Measurements from ENCODE around the gene SUN1. TPM values are rescaled to one million over a fixed set of nuclear protein-coding genes. Genes with fewer than 3 reads are reported as not detected.

Gene SUN1
- total and polyA plus RNA-seq, 2 donors (not counting 1 experiment from before 2014, with no cell fraction given): 185 to 220 TPM

DNA sequence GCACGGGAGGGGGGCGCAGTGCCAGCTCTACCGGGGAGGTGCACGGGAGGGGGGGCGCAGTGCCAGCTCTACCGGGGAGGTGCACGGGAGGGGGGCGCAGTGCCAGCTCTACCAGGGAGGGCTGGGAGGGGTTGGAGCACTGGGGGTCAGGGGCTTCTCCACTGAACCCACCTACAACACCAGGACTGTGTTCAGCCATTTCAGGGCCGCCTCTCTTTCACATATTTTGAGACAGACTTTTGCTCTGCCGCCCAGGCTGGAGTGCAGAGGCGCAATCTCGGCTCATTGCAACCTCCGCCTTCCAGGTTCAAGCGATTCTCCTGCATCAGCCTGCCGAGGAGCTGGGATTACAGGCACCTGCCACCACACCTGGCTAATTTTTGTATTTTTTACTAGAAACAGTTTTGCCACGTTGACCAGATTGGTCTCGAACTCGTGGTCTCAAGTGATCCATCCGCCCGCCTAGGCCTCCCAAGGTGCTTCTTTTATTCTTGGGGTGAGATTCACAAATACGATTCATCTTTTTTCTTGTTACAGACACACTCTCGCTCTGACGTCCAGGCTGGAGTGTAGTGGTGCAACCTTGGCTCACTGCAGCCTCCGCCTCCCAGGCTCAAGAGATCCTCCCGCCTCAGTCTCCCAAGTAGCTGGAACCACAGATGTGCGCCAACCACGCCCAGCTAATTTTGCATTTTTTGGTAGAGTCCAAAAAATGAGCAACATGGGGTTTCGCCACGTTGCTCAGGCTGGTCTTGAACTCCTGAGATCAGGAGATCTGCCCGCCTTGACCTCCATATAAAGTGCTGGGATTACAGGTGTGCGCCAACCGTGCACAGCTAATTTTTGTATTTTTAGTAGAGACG lies 85.2 kb downstream of the SUN1 start:
- Histone ChIP-seq H3K27me3 (ENCODE audit: control insufficient read depth, insufficient read depth, low read length) (no peaks in the 10 kb centered on the region), H3K9ac (ENCODE audit: insufficient read depth, low read length) (no peak overlapping the region), H3K4me1 (ENCODE audit: control insufficient read depth, extremely low read depth, insufficient read depth, low read length) (no peaks in the 10 kb centered on the region), H2AFZ (ENCODE audit: low read length) (no peak overlapping the region), H3K36me3 (ENCODE audit: control insufficient read depth, insufficient read depth, low read length) (no peaks in the 10 kb centered on the region), H3K27ac (ENCODE audit: insufficient read depth, low read length) (no peak overlapping the region), H3K4me2 (ENCODE audit: extremely low read depth, insufficient read depth, low read length) (no peak overlapping the region), H3K79me2 (ENCODE audit: control insufficient read depth, insufficient read depth, low read length) (no peaks in the 10 kb centered on the region), H3K9me3 (ENCODE audit: control insufficient read depth, insufficient read depth, low read depth, low read length) (no peaks in the 10 kb centered on the region), H4K20me1 (ENCODE audit: control insufficient read depth, extremely low read depth, insufficient read depth, low read length) (no peaks in the 10 kb centered on the region), H3K4me3 (replicated peaks in 1 of 4; ENCODE audit: control extremely low read depth in 1 of 4, insufficient read depth in 1 of 4, low read depth in 3 of 4, low read length in 4 of 4) (no peak overlapping the region)
- no peak for DNase-seq (ENCODE audit: low read depth in 2 of 2)
- TF ChIP-seq, protein P1, sequence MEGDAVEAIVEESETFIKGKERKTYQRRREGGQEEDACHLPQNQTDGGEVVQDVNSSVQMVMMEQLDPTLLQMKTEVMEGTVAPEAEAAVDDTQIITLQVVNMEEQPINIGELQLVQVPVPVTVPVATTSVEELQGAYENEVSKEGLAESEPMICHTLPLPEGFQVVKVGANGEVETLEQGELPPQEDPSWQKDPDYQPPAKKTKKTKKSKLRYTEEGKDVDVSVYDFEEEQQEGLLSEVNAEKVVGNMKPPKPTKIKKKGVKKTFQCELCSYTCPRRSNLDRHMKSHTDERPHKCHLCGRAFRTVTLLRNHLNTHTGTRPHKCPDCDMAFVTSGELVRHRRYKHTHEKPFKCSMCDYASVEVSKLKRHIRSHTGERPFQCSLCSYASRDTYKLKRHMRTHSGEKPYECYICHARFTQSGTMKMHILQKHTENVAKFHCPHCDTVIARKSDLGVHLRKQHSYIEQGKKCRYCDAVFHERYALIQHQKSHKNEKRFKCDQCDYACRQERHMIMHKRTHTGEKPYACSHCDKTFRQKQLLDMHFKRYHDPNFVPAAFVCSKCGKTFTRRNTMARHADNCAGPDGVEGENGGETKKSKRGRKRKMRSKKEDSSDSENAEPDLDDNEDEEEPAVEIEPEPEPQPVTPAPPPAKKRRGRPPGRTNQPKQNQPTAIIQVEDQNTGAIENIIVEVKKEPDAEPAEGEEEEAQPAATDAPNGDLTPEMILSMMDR (conservative IDR thresholded peaks at IDR 0.05 in 1 of 2, IDR thresholded peaks at IDR 0.05 in 1 of 2; ENCODE audit: low read depth in 1 of 2, low read length in 2 of 2): no peak
- no peak for TF ChIP-seq EZH2 (IDR thresholded peaks at IDR 0.05; ENCODE audit: low read length, missing control alignments)

DNA sequence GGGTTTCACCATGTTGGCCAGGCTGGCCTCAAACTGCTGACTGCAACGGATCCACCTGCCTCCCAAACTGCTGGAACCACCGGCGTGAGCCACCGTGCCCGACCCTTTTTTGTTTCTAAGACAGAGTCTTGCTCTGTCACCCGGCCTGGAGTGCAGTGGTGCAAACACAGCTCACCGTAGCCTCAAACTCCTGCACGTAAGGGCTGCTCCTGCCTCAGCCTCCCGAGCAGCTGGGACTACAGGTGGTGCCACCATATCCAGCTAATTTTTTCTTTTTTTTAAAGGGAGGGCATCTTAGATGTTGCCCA lies 85.8 kb downstream of the SUN1 start:
- Histone ChIP-seq H3K27me3 (ENCODE audit: control insufficient read depth, insufficient read depth, low read length) (no peaks in the 10 kb centered on the region), H2AFZ (ENCODE audit: low read length) (no peak overlapping the region), H3K4me3 (replicated peaks in 1 of 4; ENCODE audit: control extremely low read depth in 1 of 4, insufficient read depth in 1 of 4, low read depth in 3 of 4, low read length in 4 of 4) (no peak overlapping the region), H4K20me1 (ENCODE audit: control insufficient read depth, extremely low read depth, insufficient read depth, low read length) (no peaks in the 10 kb centered on the region), H3K9me3 (ENCODE audit: control insufficient read depth, insufficient read depth, low read depth, low read length) (no peaks in the 10 kb centered on the region), H3K4me1 (ENCODE audit: control insufficient read depth, extremely low read depth, insufficient read depth, low read length) (no peaks in the 10 kb centered on the region), H3K79me2 (ENCODE audit: control insufficient read depth, insufficient read depth, low read length) (no peaks in the 10 kb centered on the region), H3K9ac (ENCODE audit: insufficient read depth, low read length) (no peak overlapping the region), H3K36me3 (ENCODE audit: control insufficient read depth, insufficient read depth, low read length) (no peaks in the 10 kb centered on the region), H3K4me2 (ENCODE audit: extremely low read depth, insufficient read depth, low read length) (no peak overlapping the region), H3K27ac (ENCODE audit: insufficient read depth, low read length) (no peak overlapping the region)
- no peak for DNase-seq (ENCODE audit: low read depth in 2 of 2)
- TF ChIP-seq EZH2 (IDR thresholded peaks at IDR 0.05; ENCODE audit: low read length, missing control alignments): no peak
- TF ChIP-seq, protein P1 (conservative IDR thresholded peaks at IDR 0.05 in 1 of 2, IDR thresholded peaks at IDR 0.05 in 1 of 2; ENCODE audit: low read depth in 1 of 2, low read length in 2 of 2): no peak

DNA sequence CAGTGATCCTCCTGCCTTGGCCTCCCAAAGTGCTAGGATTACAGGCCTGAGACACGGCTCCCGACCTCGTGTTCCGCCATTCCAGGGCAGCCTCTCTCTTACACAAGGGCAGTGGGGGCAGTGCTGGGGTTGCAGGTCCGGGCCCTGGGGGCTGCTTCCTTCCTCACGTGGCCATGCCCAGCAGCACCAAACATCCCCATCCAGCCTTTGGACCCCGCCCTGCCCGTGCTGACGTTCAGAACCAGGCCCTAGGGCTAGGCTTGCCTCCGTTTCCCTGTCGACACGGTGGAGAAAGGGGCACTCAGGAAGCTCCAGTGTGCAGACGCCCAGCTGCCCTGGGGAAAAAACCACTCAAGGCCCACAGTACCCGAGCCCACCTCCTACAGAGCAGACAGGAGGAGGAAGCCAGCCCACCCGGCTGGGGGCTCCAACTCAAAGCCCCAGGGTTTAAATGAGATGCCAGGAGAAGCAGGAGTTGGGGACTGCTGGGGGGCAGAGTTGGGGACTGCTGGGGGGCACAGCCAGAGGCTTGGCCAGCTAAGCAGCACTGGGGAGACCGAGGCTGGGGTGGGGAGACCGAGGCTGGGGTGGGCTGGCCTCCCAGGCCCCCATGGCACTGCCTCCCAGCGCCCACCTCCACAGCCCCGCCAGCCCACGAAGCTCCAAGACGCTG lies 86.3 kb downstream of the SUN1 start:
- Histone ChIP-seq H3K36me3 (ENCODE audit: control insufficient read depth, insufficient read depth, low read length) (no peaks in the 10 kb centered on the region), H4K20me1 (ENCODE audit: control insufficient read depth, extremely low read depth, insufficient read depth, low read length) (no peaks in the 10 kb centered on the region), H3K27ac (ENCODE audit: insufficient read depth, low read length) (no peak overlapping the region), H3K27me3 (ENCODE audit: control insufficient read depth, insufficient read depth, low read length) (no peaks in the 10 kb centered on the region), H2AFZ (ENCODE audit: low read length) (no peak overlapping the region), H3K79me2 (ENCODE audit: control insufficient read depth, insufficient read depth, low read length) (no peaks in the 10 kb centered on the region), H3K4me1 (ENCODE audit: control insufficient read depth, extremely low read depth, insufficient read depth, low read length) (peaks cover 2% of the 10 kb centered on the region), H3K4me3 (replicated peaks in 1 of 4; ENCODE audit: control extremely low read depth in 1 of 4, insufficient read depth in 1 of 4, low read depth in 3 of 4, low read length in 4 of 4) (no peak overlapping the region), H3K9ac (ENCODE audit: insufficient read depth, low read length) (no peak overlapping the region), H3K4me2 (ENCODE audit: extremely low read depth, insufficient read depth, low read length) (no peak overlapping the region), H3K9me3 (ENCODE audit: control insufficient read depth, insufficient read depth, low read depth, low read length) (no peaks in the 10 kb centered on the region)
- TF ChIP-seq EZH2 (IDR thresholded peaks at IDR 0.05; ENCODE audit: low read length, missing control alignments): no peak
- TF ChIP-seq, protein P1 (conservative IDR thresholded peaks at IDR 0.05 in 1 of 2, IDR thresholded peaks at IDR 0.05 in 1 of 2; ENCODE audit: low read depth in 1 of 2, low read length in 2 of 2): no peak
- DNase-seq (ENCODE audit: low read depth in 2 of 2): no peak

All from fibroblast of lung (primary cell).